HG03354 (cell line): ENCODE data around the gene INS.
"Not testable (repeated sequence)": the region's sequence is repeated elsewhere in the genome, so short reads cannot be mapped to it uniquely, and the experiment has no call there.

ENCODE experiments used
- ATAC-seq: cut with Tn5 transposase; IDR thresholded peaks from one replicate; pipeline ENCODE4 v1.9.1; 2021; ENCODE audit warnings: mild to moderate bottlenecking; ENCODE audit not compliant: unreplicated experiment, poor library complexity, severe bottlenecking

Gene INS

GRCh38 chr11:2199466-2200341 lies 38.7 kb upstream of the INS start:
- no peak for ATAC-seq

GRCh38 chr11:2198621-2199365 lies 37.8 kb upstream of the INS start:
- ATAC-seq = no peak

- ATAC-seq = no peak
Measured at GRCh38 chr11:2197771-2198520, 36.9 kb upstream of the INS start.

GRCh38 chr11:2196970-2197770 lies 36.2 kb upstream of the INS start:
- ATAC-seq = no peak

GRCh38 chr11:2195756-2196088 lies 34.7 kb upstream of the INS start:
- no peak for ATAC-seq

GRCh38 chr11:2194877-2195755 lies 34.1 kb upstream of the INS start:
- no peak for ATAC-seq

- ATAC-seq = not testable (repeated sequence)
Measured at GRCh38 chr11:2193888-2194595, 33.0 kb upstream of the INS start.

GRCh38 chr11:2193099-2193887 lies 32.3 kb upstream of the INS start:
- no peak for ATAC-seq

- ATAC-seq = no peak
Measured at GRCh38 chr11:2192435-2192834, 31.4 kb upstream of the INS start.

GRCh38 chr11:2191883-2192282 lies 30.9 kb upstream of the INS start:
- no peak for ATAC-seq

- ATAC-seq = no peak
Measured at GRCh38 chr11:2190657-2191471, 29.9 kb upstream of the INS start.

GRCh38 chr11:2189938-2190656 lies 29.1 kb upstream of the INS start:
- no peak for ATAC-seq

GRCh38 chr11:2188745-2189144 lies 27.7 kb upstream of the INS start:
- ATAC-seq = no peak

- no peak for ATAC-seq
Measured at GRCh38 chr11:2187280-2187707, 26.3 kb upstream of the INS start.

- ATAC-seq = no peak
Measured at GRCh38 chr11:2186669-2187279, 25.8 kb upstream of the INS start.
